SK-N-SH (cell line): ENCODE data around the gene FBXO36. TPM values are rescaled to one million over a fixed set of nuclear protein-coding genes. Genes with fewer than 3 reads are reported as not detected.
A peak's percentile ranks its signal among the peaks of the same experiment; 100 is the strongest.

Source experiments
- CTCF ChIA-PET: fragments of 300-600, 350-600 bp; formaldehyde crosslinking; extraction: SDS; loops from one replicate; lab custom pipeline; 2021; lab: Yijun Ruan, JAX
- POLR2A ChIA-PET: fragments of 350-600 bp; sonication (Branson Sonifier 250); formaldehyde crosslinking; extraction: SDS; loops from one replicate; lab custom pipeline; 2020; ENCODE audit warnings: antibody characterized with exemption, inconsistent platforms; lab: Yijun Ruan, JAX
- DNase-seq: peaks from one replicate; pipeline ENCODE4 v3.0.0; 2012
- H2AFZ ChIP-seq: fragments of 200-600 bp; sonication (generic); 2 replicates; pipeline ENCODE4 v1.8.1; 2016; ENCODE audit warnings: antibody characterized with exemption, mild to moderate bottlenecking, low read depth
- H3F3A ChIP-seq: fragments of 200-600 bp; sonication (generic); replicated peaks from 2 replicates; pipeline ENCODE3; 2016; ENCODE audit warnings: antibody characterized with exemption, mild to moderate bottlenecking; ENCODE audit not compliant: insufficient read depth
- H3K27ac ChIP-seq, 2 experiments: fragments of 200-500 bp in 1 of 2; fragments of 200-600 bp in 1 of 2; sonication (Bioruptor generic) in 1 of 2; sonication (generic), shearing (Covaris generic) in 1 of 2; 2 replicates each; pipeline versions ENCODE4 v1.5.1 to v1.6.1; 2014 to 2016; ENCODE audit warnings: low read depth in 2 of 2, inconsistent platforms in 1 of 2, low read length in 1 of 2, mild to moderate bottlenecking in 1 of 2, mixed read lengths in 1 of 2
- H3K27me3 ChIP-seq: fragments of 200-600 bp; sonication (generic), shearing (Covaris generic); 2 replicates; pipeline ENCODE4 v1.6.1; 2016; ENCODE audit warnings: mixed run types; ENCODE audit not compliant: insufficient read depth
- H3K36me3 ChIP-seq, 2 experiments: fragments of 200-500 bp in 1 of 2; fragments of 200-600 bp in 1 of 2; sonication (Bioruptor generic) in 1 of 2; sonication (generic) in 1 of 2; replicated peaks in 1 of 2; 2 replicates each; pipeline versions ENCODE3 to v1.5.1; 2014 to 2016; ENCODE audit warnings: low read length in 1 of 2, mild to moderate bottlenecking in 1 of 2; ENCODE audit not compliant: insufficient read depth in 2 of 2, control insufficient read depth in 1 of 2
- H3K4me1 ChIP-seq, 2 experiments: fragments of 200-500 bp in 1 of 2; fragments of 200-600 bp in 1 of 2; sonication (Bioruptor generic) in 1 of 2; sonication (generic), shearing (Covaris generic) in 1 of 2; 2 replicates each; pipeline versions ENCODE4 v1.5.1 to v1.6.1; 2014 to 2016; ENCODE audit warnings: low read depth in 1 of 2, low read length in 1 of 2, mixed run types in 1 of 2; ENCODE audit not compliant: insufficient read depth in 2 of 2, control insufficient read depth in 1 of 2
- H3K4me2 ChIP-seq: fragments of 200-600 bp; sonication (generic), shearing (Covaris generic); 2 replicates; pipeline ENCODE4 v1.6.1; 2017; ENCODE audit warnings: mixed run types
- H3K4me3 ChIP-seq, 2 experiments: fragments of 200-500 bp in 1 of 2; fragments of 200-600 bp in 1 of 2; sonication (Bioruptor generic) in 1 of 2; sonication (generic), shearing (Covaris generic) in 1 of 2; 2 replicates each; pipeline versions ENCODE4 v1.5.1 to v1.8.1; 2014 to 2016; ENCODE audit warnings: low read depth in 2 of 2, inconsistent platforms in 1 of 2, low read length in 1 of 2, mild to moderate bottlenecking in 1 of 2, mixed read lengths in 1 of 2, moderate library complexity in 1 of 2
- H3K79me2 ChIP-seq: fragments of 200-600 bp; sonication (generic); 2 replicates; pipeline ENCODE4 v1.8.1; 2017; ENCODE audit warnings: mild to moderate bottlenecking; ENCODE audit not compliant: insufficient read depth
- H3K9ac ChIP-seq: fragments of 200-600 bp; sonication (generic); 2 replicates; pipeline ENCODE4 v1.6.1; 2017; ENCODE audit warnings: mixed run types
- H3K9me2 ChIP-seq: fragments of 200-600 bp; sonication (generic); 2 replicates; pipeline ENCODE4 v1.6.1; 2017; ENCODE audit warnings: mixed run types
- H3K9me3 ChIP-seq: fragments of 200-600 bp; sonication (generic); 2 replicates; pipeline ENCODE4 v1.6.1; 2017; ENCODE audit warnings: mixed run types, mild to moderate bottlenecking, moderate library complexity
- H4K20me1 ChIP-seq: fragments of 200-600 bp; sonication (generic); 2 replicates; pipeline ENCODE4 v1.6.1; 2017; ENCODE audit warnings: mild to moderate bottlenecking, mixed run types; ENCODE audit not compliant: insufficient read depth
- CHD2 ChIP-seq: fragments of 150-350 bp; IDR thresholded peaks from 2 replicates; pipeline ENCODE4 v1.6.1; 2018; ENCODE audit warnings: low read length; ENCODE audit not compliant: partially characterized antibody
- EP300 ChIP-seq, 2 experiments: IDR thresholded peaks; 2 replicates each; pipeline versions ENCODE4 v1.4.0 to v1.6.1; 2012; ENCODE audit warnings: borderline replicate concordance in 1 of 2, low read depth in 1 of 2, low read length in 1 of 2
- EZH2phosphoT487 ChIP-seq: fragments of 200-600 bp; sonication (generic); IDR thresholded peaks from 2 replicates; pipeline ENCODE4 v1.6.1; 2017; ENCODE audit warnings: low read depth, mixed run types, mild to moderate bottlenecking, antibody characterized with exemption, moderate library complexity, borderline replicate concordance
- FOSL2 ChIP-seq: IDR thresholded peaks from 2 replicates; pipeline ENCODE4 v1.4.0; 2012; ENCODE audit warnings: low read depth, mild to moderate bottlenecking, moderate library complexity, borderline replicate concordance
- FOXJ3 ChIP-seq: sonication (generic); formaldehyde crosslinking; IDR thresholded peaks from 2 replicates; pipeline ENCODE4 v1.5.1; 2020; ENCODE audit warnings: mild to moderate bottlenecking, missing genetic modification reagents
- FOXM1 ChIP-seq: IDR thresholded peaks from 2 replicates; pipeline ENCODE4 v1.4.0; 2012; ENCODE audit warnings: low read depth, mild to moderate bottlenecking
- GABPA ChIP-seq: IDR thresholded peaks from 2 replicates; pipeline ENCODE4 v1.4.0; 2012; ENCODE audit warnings: low read depth, mild to moderate bottlenecking
- GATA2 ChIP-seq: sonication (generic); formaldehyde crosslinking; IDR thresholded peaks from 2 replicates; pipeline ENCODE4 v1.5.0; 2020; ENCODE audit warnings: mild to moderate bottlenecking, missing genetic modification reagents
- MEF2A ChIP-seq: IDR thresholded peaks from 2 replicates; pipeline ENCODE4 v1.4.0; 2012; ENCODE audit warnings: low read depth, borderline replicate concordance
- NFIC ChIP-seq: IDR thresholded peaks from 2 replicates; pipeline ENCODE4 v1.4.0; 2012; ENCODE audit warnings: borderline replicate concordance
- NRF1 ChIP-seq: IDR thresholded peaks from 2 replicates; pipeline ENCODE4 v1.6.1; 2012; ENCODE audit warnings: low read depth, mild to moderate bottlenecking, low read length
- RAD21 ChIP-seq: IDR thresholded peaks from 2 replicates; pipeline ENCODE4 v1.6.1; 2012; ENCODE audit warnings: mild to moderate bottlenecking, low read length
- RCOR1 ChIP-seq: fragments of 150-350 bp; IDR thresholded peaks from 2 replicates; pipeline ENCODE4 v1.6.1; 2017; ENCODE audit warnings: antibody characterized with exemption, low read length
- RXRA ChIP-seq: IDR thresholded peaks from 2 replicates; pipeline ENCODE4 v1.4.0; 2012; ENCODE audit warnings: low read depth, mild to moderate bottlenecking, borderline replicate concordance
- SMC3 ChIP-seq: IDR thresholded peaks from 2 replicates; pipeline ENCODE4 v1.6.1; 2012; ENCODE audit warnings: low read depth, low read length, improper control_type of control experiment
- TAF1 ChIP-seq: IDR thresholded peaks from 2 replicates; pipeline ENCODE4 v1.6.1; 2012; ENCODE audit warnings: low read depth, mild to moderate bottlenecking, low read length, moderate library complexity, borderline replicate concordance
- TEAD4 ChIP-seq: IDR thresholded peaks from 2 replicates; pipeline ENCODE4 v1.4.0; 2012; ENCODE audit warnings: mild to moderate bottlenecking, borderline replicate concordance; ENCODE audit not compliant: insufficient read depth
- WGBS: methylation state at CpG from one replicate; pipeline ENCODE4 v1.1.6; 2017; ENCODE audit warnings: low lambda C conversion rate; 5-methylcytosine and 5-hydroxymethylcytosine counted together
- polyA plus RNA-seq, 3 experiments: library from polyadenylated mRNA; depleted of rRNA; stranded (reverse); fragments of >200 nt; gene quantifications; 2 replicates each; pipeline ENCODE4 v1.2.3, GENCODE V29; 2012
- TF ChIP-seq, protein P1 (sequence below): IDR thresholded peaks from 2 replicates; pipeline ENCODE4; 2012
- TF ChIP-seq, protein P2 (sequence below): IDR thresholded peaks from 2 replicates; pipeline ENCODE4 v1.6.1; 2012; ENCODE audit warnings: mild to moderate bottlenecking, low read depth, low read length, moderate library complexity
- TF ChIP-seq, protein P3 (sequence below): IDR thresholded peaks from 2 replicates; pipeline ENCODE4 v1.4.0; 2012; ENCODE audit warnings: low read depth, borderline replicate concordance
- TF ChIP-seq, protein P4 (sequence below): fragments of 200-600 bp; sonication (generic); IDR thresholded peaks from 2 replicates; pipeline ENCODE4 v1.6.1; 2017; ENCODE audit warnings: antibody characterized with exemption, mild to moderate bottlenecking, moderate library complexity
- TF ChIP-seq, protein P5 (sequence below): fragments of 150-350 bp; IDR thresholded peaks from 2 replicates; pipeline ENCODE4 v1.6.1; 2017; ENCODE audit warnings: antibody characterized with exemption, low read length, low read depth, borderline replicate concordance
- TF ChIP-seq, protein P6 (sequence below): fragments of 150-350 bp; IDR thresholded peaks from 2 replicates; pipeline ENCODE4 v1.6.1; 2016; ENCODE audit warnings: mild to moderate bottlenecking, low read depth, low read length

The FBXO36 gene
- polyA plus RNA-seq, 1 of the 3 experiments (the other 2 are of a cell fraction), result 3.9 TPM

DNA sequence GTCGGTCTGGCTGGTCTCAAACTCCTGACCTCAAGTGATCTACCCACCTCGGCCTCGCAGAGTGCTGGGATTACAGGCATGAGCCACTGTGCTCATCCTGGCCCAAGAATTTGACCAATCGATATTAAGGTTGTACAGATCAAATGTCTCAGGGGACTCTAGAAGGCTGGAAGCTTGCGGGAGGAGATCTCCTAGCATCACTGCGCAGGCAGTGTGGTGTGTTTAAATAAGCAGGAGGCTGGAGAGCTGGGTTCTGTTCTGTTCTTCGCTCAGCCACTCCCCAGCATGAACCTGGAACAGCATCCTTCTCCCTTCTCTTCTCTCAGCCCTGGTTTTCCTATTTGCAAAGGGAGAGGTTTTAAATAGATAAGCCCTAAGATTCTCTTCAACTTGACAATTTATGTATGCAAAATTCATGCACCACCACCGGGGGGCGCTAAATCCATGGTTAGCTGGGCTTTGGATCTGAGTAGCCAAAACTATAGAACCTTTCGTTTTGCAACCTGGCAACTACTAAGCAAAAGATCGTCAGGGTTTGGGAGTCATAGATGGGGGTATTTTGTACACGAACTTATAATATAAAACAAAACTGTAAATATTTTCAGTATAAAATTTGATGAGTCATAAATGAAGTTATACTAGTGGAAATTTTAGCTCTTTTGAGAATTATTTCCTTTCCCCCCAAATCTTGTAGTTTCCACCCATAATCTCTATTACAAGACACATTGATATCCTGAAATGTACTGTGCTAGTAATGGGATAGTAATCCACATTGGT lies 85.8 kb downstream of the FBXO36 start:
- ChIA-PET CTCF (interaction anchor here (0.5 to 3.1 kb wide), 32 partner anchors 8 to 790 kb away, joined by 3 to 36 read pairs (median 4); partner anchors contain the start of gene SLC16A14), POLR2A (no interaction called here)
- TF ChIP-seq TAF1 (0 out of 2 replicates have a peak, but pooled peaks have one; percentile 15), NRF1 (no peak), EP300 (IDR thresholded peaks at IDR 0.05; ENCODE audit: borderline replicate concordance in 1 of 2, low read depth in 1 of 2, low read length in 1 of 2) (no peak), FOXJ3 (CRISPR knock-in tag) (no peak), RCOR1 (no peak), FOXM1 (no peak), MEF2A (no peak), SMC3 (peak; percentile 69), TEAD4 (no peak), GABPA (no peak), RXRA (no peak), CHD2 (no peak), NFIC (no peak), RAD21 (peak; percentile 80), FOSL2 (no peak), GATA2 (CRISPR knock-in tag) (no peak), EZH2phosphoT487 (no peak)
- TF ChIP-seq, protein P1, sequence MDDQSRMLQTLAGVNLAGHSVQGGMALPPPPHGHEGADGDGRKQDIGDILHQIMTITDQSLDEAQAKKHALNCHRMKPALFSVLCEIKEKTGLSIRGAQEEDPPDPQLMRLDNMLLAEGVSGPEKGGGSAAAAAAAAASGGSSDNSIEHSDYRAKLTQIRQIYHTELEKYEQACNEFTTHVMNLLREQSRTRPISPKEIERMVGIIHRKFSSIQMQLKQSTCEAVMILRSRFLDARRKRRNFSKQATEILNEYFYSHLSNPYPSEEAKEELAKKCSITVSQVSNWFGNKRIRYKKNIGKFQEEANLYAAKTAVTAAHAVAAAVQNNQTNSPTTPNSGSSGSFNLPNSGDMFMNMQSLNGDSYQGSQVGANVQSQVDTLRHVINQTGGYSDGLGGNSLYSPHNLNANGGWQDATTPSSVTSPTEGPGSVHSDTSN, result no peak
- TF ChIP-seq, protein P2, sequence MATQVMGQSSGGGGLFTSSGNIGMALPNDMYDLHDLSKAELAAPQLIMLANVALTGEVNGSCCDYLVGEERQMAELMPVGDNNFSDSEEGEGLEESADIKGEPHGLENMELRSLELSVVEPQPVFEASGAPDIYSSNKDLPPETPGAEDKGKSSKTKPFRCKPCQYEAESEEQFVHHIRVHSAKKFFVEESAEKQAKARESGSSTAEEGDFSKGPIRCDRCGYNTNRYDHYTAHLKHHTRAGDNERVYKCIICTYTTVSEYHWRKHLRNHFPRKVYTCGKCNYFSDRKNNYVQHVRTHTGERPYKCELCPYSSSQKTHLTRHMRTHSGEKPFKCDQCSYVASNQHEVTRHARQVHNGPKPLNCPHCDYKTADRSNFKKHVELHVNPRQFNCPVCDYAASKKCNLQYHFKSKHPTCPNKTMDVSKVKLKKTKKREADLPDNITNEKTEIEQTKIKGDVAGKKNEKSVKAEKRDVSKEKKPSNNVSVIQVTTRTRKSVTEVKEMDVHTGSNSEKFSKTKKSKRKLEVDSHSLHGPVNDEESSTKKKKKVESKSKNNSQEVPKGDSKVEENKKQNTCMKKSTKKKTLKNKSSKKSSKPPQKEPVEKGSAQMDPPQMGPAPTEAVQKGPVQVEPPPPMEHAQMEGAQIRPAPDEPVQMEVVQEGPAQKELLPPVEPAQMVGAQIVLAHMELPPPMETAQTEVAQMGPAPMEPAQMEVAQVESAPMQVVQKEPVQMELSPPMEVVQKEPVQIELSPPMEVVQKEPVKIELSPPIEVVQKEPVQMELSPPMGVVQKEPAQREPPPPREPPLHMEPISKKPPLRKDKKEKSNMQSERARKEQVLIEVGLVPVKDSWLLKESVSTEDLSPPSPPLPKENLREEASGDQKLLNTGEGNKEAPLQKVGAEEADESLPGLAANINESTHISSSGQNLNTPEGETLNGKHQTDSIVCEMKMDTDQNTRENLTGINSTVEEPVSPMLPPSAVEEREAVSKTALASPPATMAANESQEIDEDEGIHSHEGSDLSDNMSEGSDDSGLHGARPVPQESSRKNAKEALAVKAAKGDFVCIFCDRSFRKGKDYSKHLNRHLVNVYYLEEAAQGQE, result no peak
- TF ChIP-seq, protein P3, sequence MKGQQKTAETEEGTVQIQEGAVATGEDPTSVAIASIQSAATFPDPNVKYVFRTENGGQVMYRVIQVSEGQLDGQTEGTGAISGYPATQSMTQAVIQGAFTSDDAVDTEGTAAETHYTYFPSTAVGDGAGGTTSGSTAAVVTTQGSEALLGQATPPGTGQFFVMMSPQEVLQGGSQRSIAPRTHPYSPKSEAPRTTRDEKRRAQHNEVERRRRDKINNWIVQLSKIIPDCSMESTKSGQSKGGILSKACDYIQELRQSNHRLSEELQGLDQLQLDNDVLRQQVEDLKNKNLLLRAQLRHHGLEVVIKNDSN, result no peak
- TF ChIP-seq, protein P4, sequence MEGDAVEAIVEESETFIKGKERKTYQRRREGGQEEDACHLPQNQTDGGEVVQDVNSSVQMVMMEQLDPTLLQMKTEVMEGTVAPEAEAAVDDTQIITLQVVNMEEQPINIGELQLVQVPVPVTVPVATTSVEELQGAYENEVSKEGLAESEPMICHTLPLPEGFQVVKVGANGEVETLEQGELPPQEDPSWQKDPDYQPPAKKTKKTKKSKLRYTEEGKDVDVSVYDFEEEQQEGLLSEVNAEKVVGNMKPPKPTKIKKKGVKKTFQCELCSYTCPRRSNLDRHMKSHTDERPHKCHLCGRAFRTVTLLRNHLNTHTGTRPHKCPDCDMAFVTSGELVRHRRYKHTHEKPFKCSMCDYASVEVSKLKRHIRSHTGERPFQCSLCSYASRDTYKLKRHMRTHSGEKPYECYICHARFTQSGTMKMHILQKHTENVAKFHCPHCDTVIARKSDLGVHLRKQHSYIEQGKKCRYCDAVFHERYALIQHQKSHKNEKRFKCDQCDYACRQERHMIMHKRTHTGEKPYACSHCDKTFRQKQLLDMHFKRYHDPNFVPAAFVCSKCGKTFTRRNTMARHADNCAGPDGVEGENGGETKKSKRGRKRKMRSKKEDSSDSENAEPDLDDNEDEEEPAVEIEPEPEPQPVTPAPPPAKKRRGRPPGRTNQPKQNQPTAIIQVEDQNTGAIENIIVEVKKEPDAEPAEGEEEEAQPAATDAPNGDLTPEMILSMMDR, result peak; percentile 94
- TF ChIP-seq, protein P5, sequence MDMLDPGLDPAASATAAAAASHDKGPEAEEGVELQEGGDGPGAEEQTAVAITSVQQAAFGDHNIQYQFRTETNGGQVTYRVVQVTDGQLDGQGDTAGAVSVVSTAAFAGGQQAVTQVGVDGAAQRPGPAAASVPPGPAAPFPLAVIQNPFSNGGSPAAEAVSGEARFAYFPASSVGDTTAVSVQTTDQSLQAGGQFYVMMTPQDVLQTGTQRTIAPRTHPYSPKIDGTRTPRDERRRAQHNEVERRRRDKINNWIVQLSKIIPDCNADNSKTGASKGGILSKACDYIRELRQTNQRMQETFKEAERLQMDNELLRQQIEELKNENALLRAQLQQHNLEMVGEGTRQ, result no peak
- TF ChIP-seq, protein P6, sequence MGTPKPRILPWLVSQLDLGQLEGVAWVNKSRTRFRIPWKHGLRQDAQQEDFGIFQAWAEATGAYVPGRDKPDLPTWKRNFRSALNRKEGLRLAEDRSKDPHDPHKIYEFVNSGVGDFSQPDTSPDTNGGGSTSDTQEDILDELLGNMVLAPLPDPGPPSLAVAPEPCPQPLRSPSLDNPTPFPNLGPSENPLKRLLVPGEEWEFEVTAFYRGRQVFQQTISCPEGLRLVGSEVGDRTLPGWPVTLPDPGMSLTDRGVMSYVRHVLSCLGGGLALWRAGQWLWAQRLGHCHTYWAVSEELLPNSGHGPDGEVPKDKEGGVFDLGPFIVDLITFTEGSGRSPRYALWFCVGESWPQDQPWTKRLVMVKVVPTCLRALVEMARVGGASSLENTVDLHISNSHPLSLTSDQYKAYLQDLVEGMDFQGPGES, result no peak
- Histone ChIP-seq H3K4me2 (no peak overlapping the region), H4K20me1 (no peaks in the 10 kb centered on the region), H3K27ac (no peak overlapping the region), H3K4me1 (no peaks in the 10 kb centered on the region), H3F3A (no peaks in the 10 kb centered on the region), H3K36me3 (no peaks in the 10 kb centered on the region), H3K9ac (no peak overlapping the region), H3K4me3 (no peak overlapping the region; a peak in 1 of 4 replicates), H3K79me2 (no peaks in the 10 kb centered on the region), H3K9me3 (no peaks in the 10 kb centered on the region), H2AFZ (no peak overlapping the region), H3K27me3 (no peaks in the 10 kb centered on the region), H3K9me2 (no peaks in the 10 kb centered on the region)
- 35% methylated on average over 9 of the region's 12 CpGs for WGBS
- peak; percentile 49 for DNase-seq
